NCI-H345 treated with DMSO at 0.1 percent for 48 hours (cell line): Measurements from ENCODE around the gene TRIM23.
"Not testable (repeated sequence)": the region's sequence is repeated elsewhere in the genome, so short reads cannot be mapped to it uniquely, and the experiment has no call there.

Source experiments
- DNase-seq: peaks from one replicate; lab custom pipeline; 2025; ENCODE audit not compliant: unreplicated experiment; lab: John Stamatoyannopoulos, UW

Gene TRIM23

GRCh38 chr5:65624025-65624570, at the start of gene TRIM23:
TSS of gene TRIM23 (minus strand) at chr5:65624333. CDS start at chr5:65624274, 59 bp downstream.
- DNase-seq: peak; percentile 93

- no peak for DNase-seq
Measured at GRCh38 chr5:65672796-65673195, 48.7 kb upstream of the TRIM23 start.

GRCh38 chr5:65668696-65669095, 44.6 kb upstream of the TRIM23 start:
- DNase-seq: no peak

- DNase-seq: no peak
Measured at GRCh38 chr5:65663804-65664521, 39.8 kb upstream of the TRIM23 start.

GRCh38 chr5:65654713-65655112, 30.6 kb upstream of the TRIM23 start:
- DNase-seq: no peak

GRCh38 chr5:65651144-65651543, 27.0 kb upstream of the TRIM23 start:
- DNase-seq: no peak

- DNase-seq: no peak
Measured at GRCh38 chr5:65647941-65648340, 23.8 kb upstream of the TRIM23 start.

GRCh38 chr5:65646938-65647337, 22.8 kb upstream of the TRIM23 start:
- DNase-seq: no peak

GRCh38 chr5:65640240-65640639, 16.1 kb upstream of the TRIM23 start:
- no peak for DNase-seq

GRCh38 chr5:65630981-65631380, 6.8 kb upstream of the TRIM23 start:
- DNase-seq: no peak

GRCh38 chr5:65625743-65626142, 1.6 kb upstream of the TRIM23 start:
- DNase-seq: no peak

GRCh38 chr5:65624571-65625555, 730 bp upstream of the TRIM23 start, which contains the start of the genes SHLD3 and TRAPPC13:
TSS of gene SHLD3 (plus strand) at chr5:65625027. CDS start at chr5:65629588, 4,561 bp downstream.
TSS of gene TRAPPC13 (plus strand) at chr5:65625027. CDS start at chr5:65625061, 34 bp downstream.
- DNase-seq: peak; percentile 93

GRCh38 chr5:65623482-65623881, 651 bp downstream of the TRIM23 start:
- no peak for DNase-seq

- DNase-seq: not testable (repeated sequence)
Measured at GRCh38 chr5:65621961-65622360, 2.2 kb downstream of the TRIM23 start.

- DNase-seq: no peak
Measured at GRCh38 chr5:65620021-65620420, 4.1 kb downstream of the TRIM23 start.

- no peak for DNase-seq
Measured at GRCh38 chr5:65612298-65612907, 11.7 kb downstream of the TRIM23 start.

- DNase-seq: no peak
Measured at GRCh38 chr5:65611524-65611923, 12.6 kb downstream of the TRIM23 start.

GRCh38 chr5:65601761-65602160, 22.4 kb downstream of the TRIM23 start:
- not testable (repeated sequence) for DNase-seq

GRCh38 chr5:65588694-65589093, 35.4 kb downstream of the TRIM23 start:
- DNase-seq: no peak

GRCh38 chr5:65577141-65577540, 47.0 kb downstream of the TRIM23 start:
- no peak for DNase-seq
